Left hindlimb (tissue), 1 donor: Measurements from ENCODE around the gene PLXNC1.

Experiments
- DNase-seq: peaks from one replicate; pipeline ENCODE4 v3.0.0-alpha.2; 2018

Gene PLXNC1

DNA sequence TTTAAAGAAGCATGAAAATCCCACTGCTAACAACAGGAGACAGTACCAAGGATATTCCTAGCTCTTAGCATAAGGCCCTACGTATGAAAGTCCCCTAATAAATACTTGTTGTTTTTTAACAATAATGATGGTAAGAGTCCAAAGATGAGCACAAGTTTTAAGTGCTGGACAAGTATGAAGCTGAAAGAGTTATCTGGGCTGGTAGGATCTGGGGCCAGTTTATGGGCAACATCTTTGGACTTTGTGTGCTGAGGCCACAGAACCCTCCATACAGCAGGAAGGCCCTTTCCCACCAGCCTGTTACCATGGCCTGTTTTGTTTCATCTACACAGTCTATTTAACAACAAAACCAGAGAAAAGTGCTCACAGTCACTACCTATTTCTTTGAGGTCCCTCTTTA, 12.5 kb upstream of the PLXNC1 start:
- DNase-seq: no peak

DNA sequence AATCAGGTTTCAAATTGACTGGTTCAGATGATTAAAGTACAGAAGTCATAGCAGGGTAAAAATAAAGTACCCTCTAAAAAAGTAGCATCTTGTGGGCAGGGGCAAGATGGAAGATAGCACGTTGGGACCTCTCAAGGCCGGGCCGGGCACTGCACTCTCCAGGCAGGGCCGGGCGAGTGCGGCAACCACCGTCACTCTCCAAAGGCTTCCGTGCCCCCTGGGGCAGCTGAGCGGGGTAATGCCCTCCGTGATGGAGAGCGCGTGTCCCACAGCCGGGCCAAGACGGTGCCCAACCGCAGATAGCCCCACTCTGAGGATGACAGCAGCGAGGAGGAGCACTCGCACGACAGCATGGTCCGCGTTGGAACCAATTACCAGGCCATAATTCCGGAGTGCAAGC, 8.6 kb upstream of the PLXNC1 start:
- DNase-seq: no peak

DNA sequence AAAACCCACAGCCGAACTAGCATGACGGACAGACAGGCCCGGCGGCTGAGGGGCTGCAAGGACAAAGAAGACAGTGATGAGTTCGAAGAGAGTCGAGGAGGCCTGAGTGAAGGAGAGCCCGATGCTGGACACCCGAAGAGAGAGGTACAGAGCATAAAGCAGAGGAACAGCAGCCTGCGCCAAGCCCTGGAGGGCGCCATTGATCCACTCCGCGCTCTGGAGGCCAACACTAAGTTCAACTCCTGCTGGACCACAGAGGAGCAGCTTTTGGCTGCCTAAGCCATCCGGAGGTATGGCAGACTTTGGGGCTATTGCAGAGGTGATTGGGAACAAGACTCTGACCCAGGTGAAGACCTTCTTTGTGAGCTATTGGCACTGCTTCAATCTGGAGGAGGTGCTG, 7.8 kb upstream of the PLXNC1 start:
- no peak for DNase-seq

DNA sequence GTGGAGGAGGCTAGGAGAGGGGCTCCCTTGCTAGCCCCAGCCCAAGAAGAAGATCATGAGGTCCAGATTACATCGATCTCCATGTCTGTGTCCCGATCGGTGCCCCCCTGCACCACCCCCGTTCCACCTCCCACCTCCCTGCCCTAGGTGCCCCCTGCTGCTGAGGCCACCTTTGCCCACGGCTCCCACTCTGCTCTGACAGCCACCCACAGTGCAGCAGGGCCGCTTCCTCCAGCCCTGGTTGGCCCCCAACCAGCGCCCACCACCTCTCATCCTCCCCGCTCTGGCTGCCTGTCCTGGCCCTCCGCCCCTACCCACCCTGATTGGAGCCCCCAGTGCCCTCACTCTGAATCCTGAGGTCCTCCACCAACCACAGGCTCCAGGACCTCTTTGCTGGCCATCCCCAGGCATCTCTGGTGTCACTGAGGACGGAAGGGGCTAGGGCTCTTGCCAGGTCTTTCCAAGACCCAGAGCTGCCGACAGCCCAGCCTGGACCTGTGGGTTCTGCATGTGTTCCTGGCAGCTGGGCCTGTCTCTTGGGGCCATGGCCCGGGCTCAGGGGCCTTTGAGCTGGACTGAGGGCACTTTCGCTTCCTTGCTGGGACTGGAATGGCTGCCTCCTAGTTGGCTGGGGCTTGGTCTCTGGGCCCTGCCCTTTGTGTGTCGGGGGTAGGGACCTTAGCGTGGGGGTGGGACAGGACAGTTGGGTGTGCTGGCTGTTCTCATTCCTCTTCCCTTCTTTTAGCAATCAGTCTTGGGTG, 7.2 kb upstream of the PLXNC1 start:
- no peak for DNase-seq

DNA sequence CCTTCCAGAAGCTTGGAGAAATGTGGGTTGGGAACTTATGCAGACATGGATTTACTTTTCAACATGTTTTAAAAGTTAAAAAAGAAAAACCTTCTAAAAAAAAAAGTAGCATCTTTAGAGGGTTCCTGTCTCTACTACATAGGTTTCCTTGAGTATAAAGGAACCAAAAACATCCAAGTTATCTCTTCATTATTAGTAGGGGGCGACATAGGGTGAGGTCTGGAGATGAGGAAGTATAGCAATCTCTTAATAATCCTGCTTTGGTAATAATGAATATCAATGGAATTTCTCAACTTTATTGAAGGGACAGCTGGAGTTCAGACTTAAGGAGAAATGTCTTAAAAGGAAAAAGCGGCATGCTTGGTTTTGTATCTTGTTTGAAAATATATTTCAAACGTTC, 6.5 kb upstream of the PLXNC1 start:
- no peak for DNase-seq

DNA sequence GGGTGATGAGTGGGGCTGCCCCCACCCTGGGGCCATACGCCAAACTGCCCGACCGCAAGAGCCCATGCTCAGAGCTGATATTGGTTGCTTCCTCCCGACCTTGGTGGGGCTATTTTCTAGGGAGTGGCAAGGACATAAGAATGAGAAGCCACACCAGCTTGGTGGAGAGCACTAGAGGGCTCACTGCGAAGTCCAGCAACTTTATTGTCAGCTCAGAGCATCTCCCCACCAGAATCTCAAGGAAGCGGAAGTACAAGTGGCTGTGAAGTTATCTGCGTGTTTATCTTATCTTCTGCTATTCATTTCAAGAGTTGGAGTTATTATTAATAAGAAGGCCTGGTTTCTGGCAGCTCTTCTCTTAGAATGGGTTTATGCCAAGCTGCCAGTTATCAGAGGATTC, 4.9 kb upstream of the PLXNC1 start:
- no peak for DNase-seq

DNA sequence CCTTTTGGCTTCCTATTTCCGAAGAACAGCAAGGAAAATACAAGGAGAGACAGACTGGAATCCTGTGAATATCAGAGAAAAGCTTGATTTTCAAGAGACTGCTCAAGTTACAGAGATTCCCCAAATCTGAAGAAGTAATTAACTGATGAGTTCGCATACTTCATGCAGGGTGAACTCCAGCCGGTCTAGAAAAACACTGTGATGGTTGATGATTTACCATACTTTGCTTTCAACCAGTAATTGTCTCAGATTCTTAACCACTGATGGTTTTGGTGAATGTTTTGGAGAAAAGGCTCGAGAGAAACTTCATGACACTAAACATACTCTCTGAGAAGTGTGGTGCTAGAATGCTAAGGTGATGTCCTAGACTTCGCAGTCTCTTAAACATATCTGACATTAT, 4.4 kb upstream of the PLXNC1 start:
- no peak for DNase-seq

DNA sequence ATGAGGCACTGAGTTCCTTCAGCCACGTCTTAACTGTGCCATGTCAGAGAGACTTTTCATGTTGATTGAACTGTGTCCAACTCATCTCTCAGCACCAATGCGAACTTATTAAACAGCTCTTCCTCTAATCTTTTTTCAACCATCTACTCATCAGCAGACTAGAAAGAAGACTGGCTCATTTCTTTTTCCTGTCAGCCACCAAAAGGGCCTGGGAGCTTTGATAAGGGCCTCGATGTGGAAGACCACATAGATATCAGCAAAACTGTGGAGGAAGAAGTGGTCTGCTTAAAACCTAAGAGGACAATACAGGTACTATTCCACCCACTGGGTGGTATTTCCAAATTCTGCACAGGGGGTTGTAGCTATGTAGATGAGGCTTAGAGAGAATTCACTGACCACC, 3.6 kb upstream of the PLXNC1 start:
- no peak for DNase-seq

DNA sequence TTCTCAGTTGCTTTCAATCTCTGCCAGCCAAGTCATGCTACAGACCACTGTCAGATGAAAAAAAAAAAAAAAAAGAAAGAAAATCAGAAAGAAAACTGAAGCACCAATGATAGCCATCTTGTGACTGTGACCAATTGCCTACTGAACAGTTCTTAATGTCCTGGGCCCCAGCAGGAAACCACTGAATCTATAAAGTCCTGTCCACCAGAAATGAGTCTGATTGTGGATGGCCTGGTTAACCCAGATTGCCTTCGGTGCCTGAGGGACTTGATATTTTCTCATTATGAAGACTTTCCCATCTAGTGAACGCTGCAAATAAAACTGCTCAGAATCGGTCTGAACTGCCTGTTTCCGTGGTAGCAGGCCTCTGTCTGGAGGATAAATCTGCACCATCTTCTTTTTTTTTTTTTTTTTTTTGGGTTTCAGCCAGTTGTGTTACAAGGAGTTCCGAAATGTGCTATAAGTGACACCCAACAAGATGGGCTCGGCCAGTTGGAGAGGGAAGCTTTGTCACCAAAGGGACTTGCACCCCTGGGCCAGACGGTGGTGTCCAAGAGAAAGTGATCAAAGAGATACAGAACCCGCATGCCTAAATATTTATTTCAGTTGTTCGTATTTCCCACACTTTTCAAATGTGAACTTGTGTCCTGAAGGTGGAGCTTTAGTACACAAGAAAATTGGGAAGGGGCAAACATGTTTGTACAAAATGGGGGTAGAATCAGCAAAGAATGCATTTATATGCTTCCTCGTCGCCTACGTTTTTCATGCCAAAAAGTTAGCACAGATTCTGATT, 3.0 kb upstream of the PLXNC1 start:
- no peak for DNase-seq

DNA sequence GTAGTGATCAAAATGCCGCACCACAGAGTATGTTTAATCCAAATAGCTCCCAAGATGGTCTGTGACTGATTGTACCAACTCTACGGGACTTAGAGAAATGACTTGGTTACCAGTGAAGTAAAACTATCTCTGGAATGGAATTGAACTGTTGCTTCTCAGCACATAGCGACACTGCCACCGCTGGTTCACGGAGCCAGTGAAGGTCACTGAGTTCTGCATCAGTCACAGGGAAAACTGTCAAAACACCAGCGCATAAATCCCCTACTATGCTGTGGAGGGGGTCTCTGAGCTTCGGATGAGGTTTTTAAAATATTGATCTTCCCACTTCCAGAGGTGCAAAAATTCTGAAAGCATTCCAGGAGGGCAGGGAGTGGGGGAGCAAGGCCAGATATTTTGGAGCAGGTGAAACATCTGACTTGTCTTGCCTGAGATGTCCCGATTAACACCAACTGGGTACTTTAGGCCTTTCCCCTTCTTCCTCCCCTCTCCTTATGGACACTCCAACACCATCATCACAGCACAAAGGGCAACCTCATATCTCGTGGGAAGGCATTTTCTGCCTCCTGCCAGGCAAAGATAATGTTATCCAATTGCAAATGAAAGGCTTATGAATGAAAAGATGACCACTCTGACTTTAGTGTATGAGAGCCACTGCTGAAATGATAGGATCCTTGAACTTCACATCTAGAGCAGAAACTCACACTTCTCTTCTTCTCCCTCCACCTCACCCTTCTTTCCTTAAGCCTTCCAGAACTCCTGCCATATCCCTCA, 2.0 kb upstream of the PLXNC1 start:
- no peak for DNase-seq

DNA sequence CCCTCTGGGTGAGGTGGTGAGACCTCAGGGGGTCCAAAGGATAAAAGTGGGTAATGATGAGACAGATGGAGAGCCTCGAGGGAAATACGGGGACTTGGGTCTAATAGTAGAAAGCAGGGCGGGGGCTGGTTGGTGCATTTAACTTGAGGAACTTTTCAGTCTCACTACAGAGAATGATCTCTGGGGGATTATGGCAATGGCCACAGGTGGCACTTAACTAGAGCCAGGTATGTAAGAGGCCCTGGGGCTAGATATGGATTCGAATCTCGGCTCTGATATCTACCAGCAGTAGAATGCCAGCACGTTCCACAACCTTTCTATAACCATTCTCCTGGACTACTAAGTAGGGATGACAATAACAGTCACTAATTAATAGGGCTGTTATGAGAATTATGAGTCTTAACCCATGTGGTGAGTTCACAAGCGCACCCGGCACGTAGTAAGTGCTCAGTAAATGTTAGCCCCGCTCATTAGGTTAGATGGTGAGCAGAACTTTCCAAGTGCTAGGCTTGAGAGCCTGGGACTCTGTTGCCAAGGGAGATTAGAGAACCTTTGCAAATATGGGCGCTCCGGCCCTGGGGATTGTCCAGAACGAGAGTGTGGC, 888 bp upstream of the PLXNC1 start:
- no peak for DNase-seq

DNA sequence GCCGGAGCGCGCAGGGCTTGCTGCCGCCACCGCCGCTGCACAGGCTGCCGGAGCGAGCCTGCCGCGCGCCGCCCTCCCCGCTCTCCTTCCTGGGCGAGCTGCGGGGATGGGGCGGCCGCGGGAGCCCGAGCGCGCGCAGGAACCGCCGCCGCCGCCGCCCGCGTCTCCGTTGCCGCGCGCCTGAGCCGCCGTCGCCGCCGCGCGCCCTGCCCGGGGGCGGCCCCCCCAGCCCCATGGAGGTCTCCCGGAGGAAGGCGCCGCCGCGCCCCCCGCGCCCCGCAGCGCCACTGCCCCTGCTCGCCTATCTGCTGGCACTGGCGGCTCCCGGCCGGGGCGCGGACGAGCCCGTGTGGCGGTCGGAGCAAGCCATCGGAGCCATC, 352 bp downstream of the PLXNC1 start:
- DNase-seq: peak; percentile 57

DNA sequence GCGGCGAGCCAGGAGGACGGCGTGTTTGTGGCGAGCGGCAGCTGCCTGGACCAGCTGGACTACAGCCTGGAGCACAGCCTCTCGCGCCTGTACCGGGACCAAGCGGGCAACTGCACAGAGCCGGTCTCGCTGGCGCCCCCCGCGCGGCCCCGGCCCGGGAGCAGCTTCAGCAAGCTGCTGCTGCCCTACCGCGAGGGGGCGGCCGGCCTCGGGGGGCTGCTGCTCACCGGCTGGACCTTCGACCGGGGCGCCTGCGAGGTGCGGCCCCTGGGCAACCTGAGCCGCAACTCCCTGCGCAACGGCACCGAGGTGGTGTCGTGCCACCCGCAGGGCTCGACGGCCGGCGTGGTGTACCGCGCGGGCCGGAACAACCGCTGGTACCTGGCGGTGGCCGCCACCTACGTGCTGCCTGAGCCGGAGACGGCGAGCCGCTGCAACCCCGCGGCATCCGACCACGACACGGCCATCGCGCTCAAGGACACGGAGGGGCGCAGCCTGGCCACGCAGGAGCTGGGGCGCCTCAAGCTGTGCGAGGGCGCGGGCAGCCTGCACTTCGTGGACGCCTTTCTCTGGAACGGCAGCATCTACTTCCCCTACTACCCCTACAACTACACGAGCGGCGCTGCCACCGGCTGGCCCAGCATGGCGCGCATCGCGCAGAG, 873 bp downstream of the PLXNC1 start:
- no peak for DNase-seq

DNA sequence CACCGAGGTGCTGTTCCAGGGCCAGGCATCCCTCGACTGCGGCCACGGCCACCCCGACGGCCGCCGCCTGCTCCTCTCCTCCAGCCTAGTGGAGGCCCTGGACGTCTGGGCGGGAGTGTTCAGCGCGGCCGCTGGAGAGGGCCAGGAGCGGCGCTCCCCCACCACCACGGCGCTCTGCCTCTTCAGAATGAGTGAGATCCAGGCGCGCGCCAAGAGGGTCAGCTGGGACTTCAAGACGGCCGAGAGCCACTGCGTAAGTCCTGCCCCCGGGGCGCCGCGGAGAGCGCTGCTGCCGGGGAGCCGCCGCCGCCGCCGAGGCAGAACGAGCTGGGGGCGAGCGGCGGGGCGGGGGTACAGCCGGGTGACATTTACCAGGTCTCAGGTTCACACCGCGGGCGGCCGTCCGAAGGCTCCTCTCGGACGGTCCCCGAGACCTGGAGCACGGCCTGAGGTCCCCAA, 1.4 kb downstream of the PLXNC1 start:
- peak; percentile 66 for DNase-seq

DNA sequence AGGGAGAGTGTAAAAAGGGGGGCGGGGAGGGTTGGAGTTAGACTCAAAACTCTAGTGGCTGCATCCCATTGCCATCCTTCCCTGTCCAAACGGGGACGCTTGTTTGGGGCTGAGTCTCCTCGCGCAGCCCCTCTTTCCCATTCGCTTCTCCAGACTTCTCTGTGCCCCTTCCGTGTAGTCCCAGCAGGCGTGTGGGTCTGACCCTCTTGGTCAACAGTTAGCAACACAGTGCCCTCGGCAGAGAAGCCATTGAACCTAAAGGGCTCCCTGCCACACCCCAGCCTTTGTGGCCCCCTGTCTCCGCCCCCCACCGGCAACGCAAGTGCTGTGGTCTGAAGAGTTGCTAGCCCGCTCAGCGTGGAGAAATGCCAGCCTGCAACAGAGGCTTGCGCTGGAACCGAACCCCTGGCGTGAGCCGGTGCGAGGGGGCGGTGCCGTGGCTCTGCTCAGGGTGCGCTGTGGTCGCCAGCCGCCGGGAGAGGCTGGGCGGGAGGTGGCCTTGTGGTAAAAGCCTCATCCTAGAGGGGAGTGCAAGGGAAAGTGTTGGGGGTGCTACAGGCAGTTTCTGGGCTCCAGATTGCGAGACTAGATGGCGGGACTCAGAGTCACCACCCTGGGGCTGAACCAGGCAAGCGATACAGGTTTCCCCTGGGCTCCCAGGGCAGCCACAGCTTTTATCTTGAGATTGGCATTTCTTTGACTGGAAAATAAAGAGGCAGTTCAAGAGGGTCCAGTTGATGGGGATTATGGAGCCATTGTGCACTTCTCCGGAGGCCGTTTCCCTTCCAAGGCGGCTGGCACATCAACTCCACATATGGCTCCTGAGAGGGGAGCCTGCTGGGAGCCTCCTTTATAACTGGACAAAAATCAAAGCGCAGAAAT, 2.1 kb downstream of the PLXNC1 start:
- no peak for DNase-seq

DNA sequence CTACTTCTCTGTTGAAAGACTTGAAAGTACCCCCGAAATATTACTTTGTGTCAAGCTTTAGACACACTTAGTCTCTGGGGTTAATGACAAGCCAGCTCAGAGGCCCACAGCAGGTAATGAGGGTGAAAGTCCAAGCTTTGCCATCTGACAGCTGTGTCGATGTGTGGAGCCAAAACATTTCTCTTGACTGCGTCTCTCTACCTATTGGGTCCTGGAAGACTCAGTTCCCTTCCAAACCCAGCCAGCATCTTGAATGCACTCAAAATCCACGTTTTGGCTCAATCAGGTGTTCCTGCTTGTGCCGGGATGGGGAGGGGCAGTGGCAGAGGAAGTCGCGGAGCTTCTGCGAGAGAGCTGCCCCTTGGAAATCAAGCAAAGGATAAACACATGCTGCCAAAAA, 3.2 kb downstream of the PLXNC1 start:
- no peak for DNase-seq

DNA sequence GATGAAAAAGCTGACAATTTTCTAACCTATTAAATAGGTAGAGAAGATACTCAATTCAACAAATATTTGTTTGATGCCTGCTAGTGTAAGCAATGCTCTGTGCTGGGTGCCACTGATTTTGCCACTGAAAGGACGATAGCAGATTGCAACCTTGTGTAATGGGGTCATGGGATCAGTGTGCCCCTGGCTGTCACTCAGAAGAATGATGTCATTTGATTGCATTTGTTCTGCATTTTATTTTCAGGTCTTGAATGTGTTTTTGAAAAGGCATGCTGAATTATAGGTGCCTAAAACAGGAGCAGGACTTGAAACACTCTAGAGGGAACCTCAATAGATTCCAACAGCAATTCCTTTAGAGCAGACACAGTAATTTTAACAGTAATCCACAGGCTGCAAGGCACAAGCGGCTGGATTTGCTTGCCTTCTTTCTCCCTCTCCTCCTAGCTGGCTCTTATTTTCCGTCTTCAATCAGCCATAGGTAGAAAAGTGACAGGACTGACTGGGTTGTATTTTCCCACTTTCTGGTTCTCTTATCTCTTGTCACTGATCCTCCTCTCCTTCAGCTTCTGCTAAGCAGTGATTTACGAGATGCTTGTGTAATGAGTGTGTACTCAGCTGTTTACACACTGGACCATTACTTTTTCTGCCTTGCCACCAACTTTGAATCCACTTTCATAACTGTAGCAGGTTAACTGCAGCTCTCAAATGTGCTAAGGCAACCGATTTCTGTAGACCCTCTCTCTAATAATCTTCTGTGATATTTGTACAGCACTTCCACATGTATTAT, 4.1 kb downstream of the PLXNC1 start:
- DNase-seq: no peak

DNA sequence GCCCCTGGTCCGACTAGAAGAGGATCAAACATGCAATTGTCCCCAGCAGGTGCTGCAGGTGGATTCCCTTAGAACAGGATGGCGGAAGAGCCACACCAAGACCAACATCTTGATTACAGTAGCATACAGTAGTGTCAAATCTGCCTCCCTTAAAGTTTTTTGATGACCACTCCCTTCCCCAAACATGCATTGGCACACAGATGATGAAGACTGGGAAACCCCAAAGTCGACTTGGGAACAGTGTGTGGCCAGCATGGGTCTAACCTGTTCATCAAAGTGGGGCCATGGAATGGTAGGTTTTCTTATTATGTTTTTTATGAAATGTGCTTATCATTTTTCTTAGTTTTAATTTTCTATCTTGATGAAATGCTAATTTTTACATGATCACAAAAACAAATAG, 8.8 kb downstream of the PLXNC1 start:
- DNase-seq: no peak

DNA sequence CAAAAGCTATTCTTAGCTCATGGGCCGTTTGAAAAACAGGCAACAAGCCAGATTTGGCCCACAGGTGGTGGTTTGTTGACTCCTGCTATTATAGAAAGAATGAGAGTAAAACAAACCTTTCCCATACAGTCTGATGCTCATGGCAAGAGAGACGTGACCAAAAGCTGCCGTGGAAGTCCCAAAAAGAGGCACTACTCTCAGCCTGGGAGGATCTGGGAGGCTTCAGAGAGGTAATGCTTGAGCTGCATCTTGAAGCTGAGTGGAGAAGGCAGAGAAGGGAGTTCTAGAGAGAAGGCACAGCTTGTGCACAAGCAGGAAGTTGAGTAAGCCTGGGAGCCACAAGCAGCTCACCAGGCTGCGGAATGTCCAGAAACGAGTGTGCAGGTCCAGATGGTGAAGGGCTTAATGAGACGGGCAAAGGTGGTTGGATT, 9.6 kb downstream of the PLXNC1 start:
- DNase-seq: no peak

DNA sequence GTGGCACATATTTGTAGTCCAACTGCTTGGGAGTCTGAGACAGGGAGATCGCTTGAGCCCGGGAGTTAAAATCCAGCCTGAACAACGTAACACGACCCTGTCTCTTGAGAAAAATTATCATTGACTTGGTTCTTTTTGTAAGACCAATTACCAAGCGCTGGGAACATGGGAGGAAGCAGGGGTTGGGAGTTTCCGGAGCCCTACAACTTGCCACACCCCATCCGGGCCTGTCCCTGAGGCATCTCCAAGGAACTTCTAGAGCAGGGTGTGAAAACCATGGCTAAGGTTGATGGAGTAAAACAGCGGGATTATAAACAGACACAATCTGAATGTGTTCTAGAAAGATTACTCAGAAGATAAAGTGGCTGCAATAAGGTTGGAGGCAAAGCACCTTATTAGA, 10.3 kb downstream of the PLXNC1 start:
- DNase-seq: no peak

DNA sequence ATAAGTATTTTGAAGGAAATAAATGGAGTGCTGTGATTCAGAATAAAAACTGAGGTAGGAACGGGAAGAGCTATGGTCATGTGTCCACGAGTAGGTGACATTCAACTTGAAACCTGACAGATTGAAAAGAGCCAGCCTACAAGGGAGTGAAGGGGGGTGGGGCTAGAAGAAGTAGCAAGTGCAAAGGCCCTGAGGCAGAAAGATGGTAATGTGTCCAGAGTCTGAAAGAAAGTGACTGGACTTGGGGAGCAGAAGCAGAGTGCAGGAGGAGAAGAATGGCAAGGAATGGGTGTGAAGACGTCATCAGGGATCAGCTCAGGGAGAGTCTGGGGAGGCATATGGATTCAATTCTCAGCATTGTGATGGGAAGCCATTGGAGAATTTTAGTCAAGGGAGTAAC, 13.7 kb downstream of the PLXNC1 start:
- DNase-seq: no peak
